GM21360 (cell line): Measurements from ENCODE around the gene INS.
"Not testable (repeated sequence)": the region's sequence is repeated elsewhere in the genome, so short reads cannot be mapped to it uniquely, and the experiment has no call there.

ENCODE experiments used
- ATAC-seq: cut with Tn5 transposase; IDR thresholded peaks from one replicate; pipeline ENCODE4 v1.9.1; 2021; ENCODE audit warnings: mild to moderate bottlenecking, moderate library complexity; ENCODE audit not compliant: unreplicated experiment

The INS gene

GRCh38 chr11:2199466-2200341 is 38.7 kb upstream of the INS start:
- ATAC-seq: no peak

- no peak for ATAC-seq
Observed at GRCh38 chr11:2198621-2199365, 37.8 kb upstream of the INS start.

- no peak for ATAC-seq
Observed at GRCh38 chr11:2197771-2198520, 36.9 kb upstream of the INS start.

- ATAC-seq: no peak
Observed at GRCh38 chr11:2196970-2197770, 36.2 kb upstream of the INS start.

GRCh38 chr11:2195756-2196088 is 34.7 kb upstream of the INS start:
- ATAC-seq: no peak

- no peak for ATAC-seq
Observed at GRCh38 chr11:2194877-2195755, 34.1 kb upstream of the INS start.

GRCh38 chr11:2193888-2194595 is 33.0 kb upstream of the INS start:
- ATAC-seq: not testable (repeated sequence)

- no peak for ATAC-seq
Observed at GRCh38 chr11:2193099-2193887, 32.3 kb upstream of the INS start.

- no peak for ATAC-seq
Observed at GRCh38 chr11:2192435-2192834, 31.4 kb upstream of the INS start.

- no peak for ATAC-seq
Observed at GRCh38 chr11:2191883-2192282, 30.9 kb upstream of the INS start.

- no peak for ATAC-seq
Observed at GRCh38 chr11:2190657-2191471, 29.9 kb upstream of the INS start.

GRCh38 chr11:2189938-2190656 is 29.1 kb upstream of the INS start:
- no peak for ATAC-seq

GRCh38 chr11:2188745-2189144 is 27.7 kb upstream of the INS start:
- no peak for ATAC-seq

- ATAC-seq: no peak
Observed at GRCh38 chr11:2187280-2187707, 26.3 kb upstream of the INS start.

GRCh38 chr11:2186669-2187279 is 25.8 kb upstream of the INS start:
- no peak for ATAC-seq

- no peak for ATAC-seq
Observed at GRCh38 chr11:2185324-2186085, 24.5 kb upstream of the INS start.
